ENCODE data around the gene MARCHF10. TPM values are rescaled to one million over a fixed set of nuclear protein-coding genes. Genes with fewer than 3 reads are reported as not detected.

The MARCHF10 gene
- total RNA-seq, 4 donors from 2014 or later = 0.29 to 0.81 TPM; not detected in 2

GRCh38 chr17:62825182-62825581, 17.1 kb upstream of the MARCHF10 start:
- 79 to 89% methylated on average over 3 of the region's 3 CpGs for whole genome bisulfite sequencing, 2 donors
- H3K4me1 ChIP-seq = peaks cover 0 to 15% of the 10 kb centered on the region in 2 donors
- intact Hi-C loops (cut with DNase I) = no loop called here
- H3K36me3 ChIP-seq = no peaks in the 10 kb centered on the region
- TF ChIP-seq POLR2A (IDR thresholded peaks at IDR 0.05) = no peak
- TF ChIP-seq CTCF (IDR thresholded peaks at IDR 0.05) = no peak
- H3K27ac ChIP-seq = no peak overlapping the region
- no peaks in the 10 kb centered on the region for H3K27me3 ChIP-seq
- no peak for DNase-seq
- no peaks in the 10 kb centered on the region for H3K9me3 ChIP-seq
- no peak overlapping the region for H3K4me3 ChIP-seq (replicated peaks in 1 of 3)

DNA sequence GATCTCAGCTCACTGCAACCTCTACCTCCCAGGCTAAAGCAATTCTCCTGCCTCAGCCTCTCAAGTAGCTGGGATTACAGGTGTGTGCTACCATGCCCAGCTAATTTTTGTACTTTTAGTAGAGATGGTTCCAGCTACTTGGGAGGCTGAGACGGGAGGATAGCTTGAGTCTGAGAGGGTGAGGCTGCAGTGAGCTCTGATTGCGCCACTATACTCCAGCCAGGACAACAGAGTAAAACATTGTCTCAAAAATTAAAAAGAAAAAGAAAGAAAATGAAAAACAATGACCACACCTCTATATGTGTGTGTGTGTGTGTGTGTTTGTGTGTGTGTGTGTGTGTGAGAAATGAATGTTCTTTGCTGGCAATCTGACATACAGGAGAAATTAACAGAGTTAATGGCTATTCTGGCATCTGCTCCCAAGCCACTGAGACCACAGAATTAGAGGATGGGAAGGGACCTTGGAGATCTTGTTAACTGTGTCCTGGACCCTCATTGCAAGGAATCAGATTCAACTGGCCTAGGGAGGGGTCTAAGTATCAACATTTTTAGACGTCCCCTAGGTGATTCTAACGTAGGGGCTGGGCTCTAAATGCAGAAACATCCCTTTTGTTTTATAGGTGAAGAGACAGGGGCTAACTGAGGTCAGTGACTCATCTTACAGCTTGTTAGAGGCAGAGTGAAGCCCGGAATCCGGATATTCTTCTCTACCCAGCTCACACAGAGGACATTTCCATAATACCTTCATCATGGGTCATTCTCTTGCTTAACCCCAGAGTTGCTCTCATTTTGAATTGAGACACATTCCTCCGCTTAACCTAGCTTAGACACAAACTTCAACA, 16.4 kb upstream of the MARCHF10 start:
- peaks cover 0 to 22% of the 10 kb centered on the region in 2 donors for H3K4me1 ChIP-seq
- no peak for DNase-seq
- H3K4me3 ChIP-seq (replicated peaks in 1 of 3) = no peak overlapping the region
- no peaks in the 10 kb centered on the region for H3K27me3 ChIP-seq
- TF ChIP-seq POLR2A (IDR thresholded peaks at IDR 0.05) (no peak), CTCF (IDR thresholded peaks at IDR 0.05) (no peak)
- H3K27ac ChIP-seq = no peak overlapping the region
- intact Hi-C loops (cut with DNase I) = no loop called here
- no peaks in the 10 kb centered on the region for H3K9me3 ChIP-seq
- H3K36me3 ChIP-seq = no peaks in the 10 kb centered on the region
- 71 to 77% methylated on average over 7 of the region's 7 CpGs for WGBS, 2 donors

GRCh38 chr17:62823111-62823893, 15.2 kb upstream of the MARCHF10 start:
- Histone ChIP-seq H3K9me3 (no peaks in the 10 kb centered on the region), H3K27me3 (no peaks in the 10 kb centered on the region), H3K4me1 (peaks cover 0 to 23% of the 10 kb centered on the region in 2 donors), H3K27ac (peak overlapping the region; percentile 16 to 32 (median 24)), H3K36me3 (no peaks in the 10 kb centered on the region), H3K4me3 (replicated peaks in 1 of 3) (no peak overlapping the region)
- DNase-seq = peak; percentile 70 to 72
- TF ChIP-seq POLR2A (IDR thresholded peaks at IDR 0.05) (no peak), CTCF (IDR thresholded peaks at IDR 0.05) (no peak)
- WGBS, 2 donors = 61 to 64% methylated on average over 8 of the region's 8 CpGs
- intact Hi-C loops (cut with DNase I) = no loop called here

DNA sequence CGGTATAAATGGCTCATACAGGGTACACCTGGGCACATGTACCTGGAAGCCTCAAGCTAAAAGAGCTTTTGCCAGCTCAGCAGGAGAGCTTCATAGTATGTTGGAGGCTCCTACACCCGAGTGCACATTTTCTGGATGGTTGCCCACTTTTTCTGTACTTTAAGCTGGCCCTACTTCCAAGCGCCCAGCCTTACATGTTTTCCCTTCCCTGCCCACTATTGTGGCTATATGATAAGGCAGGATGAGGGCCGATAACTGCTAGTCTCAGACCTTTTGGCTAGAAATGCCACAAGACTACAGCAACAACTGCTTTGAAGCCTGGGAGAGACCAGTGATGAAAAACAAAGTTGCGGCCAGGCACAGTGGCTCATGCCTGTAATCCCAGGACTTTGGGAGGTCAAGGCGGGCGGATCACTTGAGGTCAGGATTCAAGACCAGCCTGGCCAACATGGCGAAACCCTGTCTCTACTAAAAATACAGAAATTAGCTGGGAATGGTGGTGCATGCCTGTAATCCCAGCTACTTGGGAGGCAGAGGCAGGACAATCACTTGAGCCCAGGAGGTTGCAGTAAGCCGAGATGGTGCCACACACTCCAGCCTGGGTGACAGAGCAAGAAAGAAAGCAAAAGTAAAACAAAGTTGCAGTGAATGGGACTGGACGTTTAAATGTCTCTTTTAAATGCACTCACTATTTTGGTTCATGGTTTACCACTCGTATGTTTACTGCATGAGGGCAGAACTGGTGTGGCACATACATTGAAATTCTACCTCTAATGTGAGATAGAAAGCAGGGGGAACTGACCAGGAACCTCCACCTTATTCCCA, 14.2 kb upstream of the MARCHF10 start:
- TF ChIP-seq CTCF (IDR thresholded peaks at IDR 0.05) = no peak
- TF ChIP-seq POLR2A (IDR thresholded peaks at IDR 0.05) = no peak
- Histone ChIP-seq H3K9me3 (no peaks in the 10 kb centered on the region), H3K27me3 (no peaks in the 10 kb centered on the region), H3K36me3 (no peaks in the 10 kb centered on the region), H3K4me1 (peaks cover 0 to 23% of the 10 kb centered on the region in 2 donors), H3K4me3 (replicated peaks in 1 of 3) (no peak overlapping the region), H3K27ac (peak overlapping the region in 1 of 3 donors; percentile 24)
- WGBS, 2 donors = 69% methylated on average over 11 of the region's 11 CpGs
- DNase-seq = peak; percentile 31 to 43
- intact Hi-C loops (cut with DNase I) = no loop called here
